HepG2 (cell line): ENCODE results near the gene PHF19. TPM values are rescaled to one million over a fixed set of nuclear protein-coding genes. Genes with fewer than 3 reads are reported as not detected.

Experiments used
- ATAC-seq: fragments of 200-7000 bp; cut with Tn5 transposase; 3 replicates; pipeline ENCODE4 v1.9.1; 2020; ENCODE audit warnings: mild to moderate bottlenecking, moderate library complexity
- BruUV-seq: library from RNA; stranded (reverse); fragments of 400-500 nt; replicated peaks from 2 replicates; lab custom pipeline; 2021; lab: Mats Ljungman, UMichigan
- CTCF ChIA-PET: fragments of 300-600 bp; formaldehyde crosslinking; extraction: SDS; loops from one replicate; lab custom pipeline; 2021; ENCODE audit warnings: low total read pairs, inconsistent platforms, low intra/inter-chr PET ratio; lab: Yijun Ruan, JAX
- POLR2A ChIA-PET: fragments of 350-600 bp; sonication (Branson Sonifier 250); formaldehyde crosslinking; loops from one replicate; lab custom pipeline; 2020; ENCODE audit warnings: antibody characterized with exemption, inconsistent platforms; lab: Yijun Ruan, JAX
- DNase-seq: peaks from one replicate; pipeline ENCODE4 v3.0.0-alpha.2; 2015; ENCODE audit warnings: low spot score
- FAIRE-seq: peaks from 3 replicates; lab custom pipeline; 2011; peaks lifted over from hg19 to GRCh38; lab: Jason Lieb, UNC
- H2AFZ ChIP-seq: one replicate; pipeline ENCODE4 v1.6.1; 2011; ENCODE audit warnings: low read length, inconsistent platforms
- H3K27ac ChIP-seq: fragments of 300-600 bp; 3 replicates; pipeline ENCODE4 v1.8.0; 2011; ENCODE audit warnings: mixed run types, mild to moderate bottlenecking, mixed read lengths, low read length, inconsistent platforms; ENCODE audit not compliant: insufficient read depth; ENCODE audit errors: extremely low read length
- H3K27me3 ChIP-seq, 2 experiments: fragments of 200-600 bp in 1 of 2; 2 replicates in 1 of 2; 3 replicates in 1 of 2; pipeline versions ENCODE4 v1.6.0 to v1.8.0; 2011; ENCODE audit warnings: low read length in 2 of 2, mild to moderate bottlenecking in 2 of 2, moderate library complexity in 2 of 2, inconsistent platforms in 1 of 2; ENCODE audit not compliant: insufficient read depth in 2 of 2, control insufficient read depth in 1 of 2
- H3K36me3 ChIP-seq, 2 experiments: fragments of 200-600 bp in 1 of 2; replicated peaks in 1 of 2; 2 replicates in 1 of 2; 3 replicates in 1 of 2; pipeline versions ENCODE4 v1.5.1 to v1.8.0; 2011; ENCODE audit warnings: low read length in 2 of 2, inconsistent platforms in 1 of 2; ENCODE audit not compliant: insufficient read depth in 2 of 2, control insufficient read depth in 1 of 2
- H3K4me1 ChIP-seq: 2 replicates; pipeline ENCODE4 v1.5.1; 2012; ENCODE audit warnings: low read length, inconsistent platforms; ENCODE audit not compliant: insufficient read depth
- H3K4me2 ChIP-seq: 2 replicates; pipeline ENCODE4 v1.6.0; 2011; ENCODE audit warnings: low read depth, low read length, inconsistent platforms
- H3K4me3 ChIP-seq, 3 experiments: fragments of 200-600 bp in 1 of 3; sonication (generic), shearing (Covaris generic) in 1 of 3; replicated peaks in 1 of 3; 2 replicates each; pipeline ENCODE4 v1.5.1; 2011 to 2016; ENCODE audit warnings: low read length in 3 of 3, inconsistent platforms in 2 of 3, low read depth in 2 of 3, mild to moderate bottlenecking in 2 of 3, control low read depth in 1 of 3, mixed read lengths in 1 of 3; ENCODE audit not compliant: insufficient read depth in 1 of 3
- H3K79me2 ChIP-seq: one replicate; pipeline ENCODE4 v1.6.1; 2011; ENCODE audit warnings: low read length, inconsistent platforms; ENCODE audit not compliant: insufficient read depth
- H3K9ac ChIP-seq: 2 replicates; pipeline ENCODE4 v1.6.0; 2011; ENCODE audit warnings: mild to moderate bottlenecking, low read depth, low read length, inconsistent platforms; ENCODE audit not compliant: insufficient read depth
- H3K9me3 ChIP-seq: 2 replicates; pipeline ENCODE4 v1.5.1; 2012; ENCODE audit warnings: mild to moderate bottlenecking, low read length
- H4K20me1 ChIP-seq: 2 replicates; pipeline ENCODE4 v1.6.0; 2011; ENCODE audit warnings: inconsistent platforms, mild to moderate bottlenecking, low read length, moderate library complexity; ENCODE audit not compliant: insufficient read depth
- ARNTL ChIP-seq: sonication (generic); formaldehyde crosslinking; IDR thresholded peaks from 2 replicates; pipeline ENCODE4 v1.4.0; 2020; ENCODE audit warnings: mild to moderate bottlenecking, missing genetic modification reagents
- MZF1 ChIP-seq: sonication (generic); formaldehyde crosslinking; IDR thresholded peaks from 2 replicates; pipeline ENCODE4 v1.8.1; 2023; ENCODE audit warnings: mild to moderate bottlenecking, missing genetic modification reagents, borderline replicate concordance
- NRL ChIP-seq: sonication (generic); formaldehyde crosslinking; IDR thresholded peaks from 2 replicates; pipeline ENCODE4 v1.5.0; 2020; ENCODE audit warnings: missing genetic modification reagents, mild to moderate bottlenecking, moderate library complexity, borderline replicate concordance
- POLR2AphosphoS2 ChIP-seq: IDR thresholded peaks from 2 replicates; pipeline ENCODE4 v1.6.1; 2011; ENCODE audit warnings: low read depth, low read length, improper control_type of control experiment
- RBM22 ChIP-seq: fragments of 200-400 bp; formaldehyde crosslinking; optimal IDR thresholded peaks from 2 replicates; pipeline ENCODE3; 2017; ENCODE audit warnings: mild to moderate bottlenecking, low read length, moderate library complexity
- SIN3A ChIP-seq: IDR thresholded peaks from 2 replicates; pipeline ENCODE4 v1.6.1; 2011; ENCODE audit warnings: low read depth, mild to moderate bottlenecking, control low read depth, low read length, borderline replicate concordance
- ZKSCAN8 ChIP-seq: IDR thresholded peaks from 2 replicates; pipeline ENCODE4 v1.6.1; 2016; ENCODE audit warnings: borderline replicate concordance, missing genetic modification reagents, missing compliant biosample characterization
- ZNF572 ChIP-seq: sonication (generic); formaldehyde crosslinking; IDR thresholded peaks from 2 replicates; pipeline ENCODE4 v1.5.1; 2020; ENCODE audit warnings: mild to moderate bottlenecking, missing genetic modification reagents
- ZNF720 ChIP-seq: sonication (generic); formaldehyde crosslinking; IDR thresholded peaks from 2 replicates; pipeline ENCODE4 v1.4.0; 2020; ENCODE audit warnings: missing genetic modification reagents
- WGBS: methylation state at CpG from one replicate; pipeline ENCODE4 v1.1.6; 2017; ENCODE audit warnings: low lambda C conversion rate; 5-methylcytosine and 5-hydroxymethylcytosine counted together
- in situ Hi-C: cut with HindIII; loops from 2 replicates; pipeline ENCODE4 v1.10.0; 2017; ENCODE audit warnings: low pct_unique_long_range_greater_than_20kb; ENCODE audit not compliant: extremely low pct_ligation_motif_present
- intact Hi-C: fragments of 100-400 bp; cut with micrococcal nuclease; formaldehyde crosslinking; loops from one replicate; pipeline ENCODE4 v1.10.0; 2022; ENCODE audit not compliant: unreplicated experiment
- polyA plus RNA-seq, 8 experiments: library from polyadenylated mRNA; depleted of rRNA in 3 of 8; stranded (reverse) in 7 of 8; unstranded in 1 of 8; fragments of >200 nt; fragmentation: Illumina TruSeq in 4 of 8; extraction: Trizol in 4 of 8; gene quantifications; 2 replicates each; pipeline versions ENCODE4 v1.2.1 to v1.2.3, GENCODE V29; 2011 to 2016; ENCODE audit warnings: low read depth in 4 of 8, missing spikeins in 1 of 8, mixed read lengths in 1 of 8; ENCODE audit not compliant: insufficient read depth in 1 of 8
- total RNA-seq, 5 experiments: library from RNA; depleted of rRNA; stranded (reverse); fragments of >200 nt; fragmentation: Illumina TruSeq; extraction: Trizol; gene quantifications; 2 replicates each; pipeline ENCODE4 v1.2.3, GENCODE V29; 2016; ENCODE audit warnings: low read depth in 1 of 5
- TF ChIP-seq, protein P1 (sequence below), 2 experiments: sonication (generic) in 1 of 2; formaldehyde crosslinking in 1 of 2; IDR thresholded peaks; 2 replicates each; pipeline versions ENCODE4 v1.4.0 to v1.6.1; 2016 to 2020; ENCODE audit warnings: borderline replicate concordance in 1 of 2, low read depth in 1 of 2, mild to moderate bottlenecking in 1 of 2, missing genetic modification reagents in 1 of 2
- TF ChIP-seq, protein P2 (sequence below): sonication (generic); formaldehyde crosslinking; IDR thresholded peaks from 2 replicates; pipeline ENCODE4 v1.4.0; 2020; ENCODE audit warnings: missing genetic modification reagents
- TF ChIP-seq, protein P3 (sequence below): sonication (generic); formaldehyde crosslinking; IDR thresholded peaks from 2 replicates; pipeline ENCODE4 v1.4.0; 2020; ENCODE audit warnings: mild to moderate bottlenecking, missing genetic modification reagents, borderline replicate concordance
- TF ChIP-seq, protein P4 (sequence below): sonication (generic); formaldehyde crosslinking; IDR thresholded peaks from 2 replicates; pipeline ENCODE4 v1.4.0; 2020; ENCODE audit warnings: mild to moderate bottlenecking, low read depth, missing genetic modification reagents

PHF19 gene
- total and polyA plus RNA-seq, 2 of the 13 experiments (the other 11 are each of a cell fraction or from before 2014, with no cell fraction given), result 29.7 to 41.3 TPM

DNA sequence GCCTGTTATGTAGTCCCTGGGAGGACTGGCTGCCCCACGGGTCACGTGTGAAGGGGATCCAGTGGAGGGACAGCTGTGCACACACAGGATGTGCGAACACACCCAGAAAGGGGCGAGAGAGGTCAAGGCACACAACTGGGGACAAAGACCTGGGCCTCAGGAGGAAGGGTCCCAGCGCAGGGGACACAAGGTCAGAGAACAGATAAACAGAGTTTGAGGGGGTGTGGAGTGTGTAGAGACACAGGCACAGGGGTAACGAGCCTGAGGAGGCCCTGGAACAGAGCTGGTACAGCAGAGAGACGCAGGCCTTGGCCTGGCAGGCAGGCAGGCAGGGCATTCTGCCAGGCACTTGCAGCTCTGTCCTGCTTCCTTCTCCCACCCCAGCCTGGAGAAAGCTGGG lies 19.5 kb downstream of the PHF19 start (continued):
- TF ChIP-seq ARNTL (CRISPR knock-in tag), result no peak
- TF ChIP-seq ZNF572, result no peak
- TF ChIP-seq MZF1 (CRISPR knock-in tag), result no peak
- no peak for TF ChIP-seq ZNF720 (CRISPR knock-in tag)
- TF ChIP-seq, protein P1, sequence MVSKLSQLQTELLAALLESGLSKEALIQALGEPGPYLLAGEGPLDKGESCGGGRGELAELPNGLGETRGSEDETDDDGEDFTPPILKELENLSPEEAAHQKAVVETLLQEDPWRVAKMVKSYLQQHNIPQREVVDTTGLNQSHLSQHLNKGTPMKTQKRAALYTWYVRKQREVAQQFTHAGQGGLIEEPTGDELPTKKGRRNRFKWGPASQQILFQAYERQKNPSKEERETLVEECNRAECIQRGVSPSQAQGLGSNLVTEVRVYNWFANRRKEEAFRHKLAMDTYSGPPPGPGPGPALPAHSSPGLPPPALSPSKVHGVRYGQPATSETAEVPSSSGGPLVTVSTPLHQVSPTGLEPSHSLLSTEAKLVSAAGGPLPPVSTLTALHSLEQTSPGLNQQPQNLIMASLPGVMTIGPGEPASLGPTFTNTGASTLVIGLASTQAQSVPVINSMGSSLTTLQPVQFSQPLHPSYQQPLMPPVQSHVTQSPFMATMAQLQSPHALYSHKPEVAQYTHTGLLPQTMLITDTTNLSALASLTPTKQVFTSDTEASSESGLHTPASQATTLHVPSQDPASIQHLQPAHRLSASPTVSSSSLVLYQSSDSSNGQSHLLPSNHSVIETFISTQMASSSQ (IDR thresholded peaks at IDR 0.05; ENCODE audit: low read depth), result no peak
- TF ChIP-seq, protein P1 (CRISPR knock-in tag; IDR thresholded peaks at IDR 0.05; ENCODE audit: borderline replicate concordance), result no peak

DNA sequence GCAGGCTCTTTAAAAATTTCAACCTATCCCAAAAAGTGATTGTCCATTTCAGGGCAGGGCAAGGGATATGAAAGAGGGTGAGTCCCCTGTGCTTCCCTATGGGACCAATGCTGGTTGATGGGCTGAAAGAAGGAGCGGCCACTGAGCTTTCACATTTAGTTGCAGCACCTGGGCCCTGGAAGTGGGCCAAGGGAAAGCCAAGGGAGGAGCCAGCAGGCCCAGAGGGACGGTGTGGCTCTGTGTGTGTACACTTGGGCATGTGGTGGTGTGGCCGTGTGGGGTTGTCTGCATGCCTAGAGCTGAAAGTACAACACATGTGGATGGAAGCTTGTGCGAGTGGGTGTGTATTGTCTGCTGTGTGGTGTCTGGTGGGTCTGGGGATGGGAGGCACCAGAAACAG lies 20.3 kb downstream of the PHF19 start:
- no peak overlapping the region for H3K9ac ChIP-seq
- no peak overlapping the region for H2AFZ ChIP-seq
- WGBS, result 87% methylated on average over 4 of the region's 4 CpGs
- H3K27ac ChIP-seq, result no peak overlapping the region
- H3K9me3 ChIP-seq, result no peaks in the 10 kb centered on the region
- intact Hi-C loops, result no loop called here
- H3K4me2 ChIP-seq, result no peak overlapping the region
- peaks cover 13% of the 10 kb centered on the region for H3K4me1 ChIP-seq
- no TSS peak for BruUV-seq
- no peaks in the 10 kb centered on the region for H3K27me3 ChIP-seq
- peaks cover 18 to 39% of the 10 kb centered on the region in 2 experiments for H3K36me3 ChIP-seq
- in situ Hi-C loops, result no loop called here
- H3K4me3 ChIP-seq, result no peak overlapping the region
- CTCF ChIA-PET, result no interaction called here
- no peaks in the 10 kb centered on the region for H3K79me2 ChIP-seq
- POLR2A ChIA-PET, result interaction anchor here (1.8 kb wide), 1 partner anchor 13 kb away, joined by 4 read pairs; no protein-coding TSS in a partner anchor
- ATAC-seq, result no peak
- no peaks in the 10 kb centered on the region for H4K20me1 ChIP-seq
- FAIRE-seq, result no peak
- DNase-seq, result no peak
- TF ChIP-seq, protein P2, sequence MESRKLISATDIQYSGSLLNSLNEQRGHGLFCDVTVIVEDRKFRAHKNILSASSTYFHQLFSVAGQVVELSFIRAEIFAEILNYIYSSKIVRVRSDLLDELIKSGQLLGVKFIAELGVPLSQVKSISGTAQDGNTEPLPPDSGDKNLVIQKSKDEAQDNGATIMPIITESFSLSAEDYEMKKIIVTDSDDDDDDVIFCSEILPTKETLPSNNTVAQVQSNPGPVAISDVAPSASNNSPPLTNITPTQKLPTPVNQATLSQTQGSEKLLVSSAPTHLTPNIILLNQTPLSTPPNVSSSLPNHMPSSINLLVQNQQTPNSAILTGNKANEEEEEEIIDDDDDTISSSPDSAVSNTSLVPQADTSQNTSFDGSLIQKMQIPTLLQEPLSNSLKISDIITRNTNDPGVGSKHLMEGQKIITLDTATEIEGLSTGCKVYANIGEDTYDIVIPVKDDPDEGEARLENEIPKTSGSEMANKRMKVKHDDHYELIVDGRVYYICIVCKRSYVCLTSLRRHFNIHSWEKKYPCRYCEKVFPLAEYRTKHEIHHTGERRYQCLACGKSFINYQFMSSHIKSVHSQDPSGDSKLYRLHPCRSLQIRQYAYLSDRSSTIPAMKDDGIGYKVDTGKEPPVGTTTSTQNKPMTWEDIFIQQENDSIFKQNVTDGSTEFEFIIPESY, result no peak
- TF ChIP-seq, protein P3, sequence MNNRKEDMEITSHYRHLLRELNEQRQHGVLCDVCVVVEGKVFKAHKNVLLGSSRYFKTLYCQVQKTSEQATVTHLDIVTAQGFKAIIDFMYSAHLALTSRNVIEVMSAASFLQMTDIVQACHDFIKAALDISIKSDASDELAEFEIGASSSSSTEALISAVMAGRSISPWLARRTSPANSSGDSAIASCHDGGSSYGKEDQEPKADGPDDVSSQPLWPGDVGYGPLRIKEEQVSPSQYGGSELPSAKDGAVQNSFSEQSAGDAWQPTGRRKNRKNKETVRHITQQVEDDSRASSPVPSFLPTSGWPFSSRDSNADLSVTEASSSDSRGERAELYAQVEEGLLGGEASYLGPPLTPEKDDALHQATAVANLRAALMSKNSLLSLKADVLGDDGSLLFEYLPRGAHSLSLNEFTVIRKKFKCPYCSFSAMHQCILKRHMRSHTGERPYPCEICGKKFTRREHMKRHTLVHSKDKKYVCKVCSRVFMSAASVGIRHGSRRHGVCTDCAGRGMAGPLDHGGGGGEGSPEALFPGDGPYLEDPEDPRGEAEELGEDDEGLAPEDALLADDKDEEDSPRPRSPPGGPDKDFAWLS (CRISPR knock-in tag), result no peak
- TF ChIP-seq NRL, result no peak
- TF ChIP-seq SIN3A, result no peak
- TF ChIP-seq RBM22, result no peak
- no peak for TF ChIP-seq ZKSCAN8 (CRISPR knock-in tag)
- no peak for TF ChIP-seq POLR2AphosphoS2
- TF ChIP-seq, protein P4, sequence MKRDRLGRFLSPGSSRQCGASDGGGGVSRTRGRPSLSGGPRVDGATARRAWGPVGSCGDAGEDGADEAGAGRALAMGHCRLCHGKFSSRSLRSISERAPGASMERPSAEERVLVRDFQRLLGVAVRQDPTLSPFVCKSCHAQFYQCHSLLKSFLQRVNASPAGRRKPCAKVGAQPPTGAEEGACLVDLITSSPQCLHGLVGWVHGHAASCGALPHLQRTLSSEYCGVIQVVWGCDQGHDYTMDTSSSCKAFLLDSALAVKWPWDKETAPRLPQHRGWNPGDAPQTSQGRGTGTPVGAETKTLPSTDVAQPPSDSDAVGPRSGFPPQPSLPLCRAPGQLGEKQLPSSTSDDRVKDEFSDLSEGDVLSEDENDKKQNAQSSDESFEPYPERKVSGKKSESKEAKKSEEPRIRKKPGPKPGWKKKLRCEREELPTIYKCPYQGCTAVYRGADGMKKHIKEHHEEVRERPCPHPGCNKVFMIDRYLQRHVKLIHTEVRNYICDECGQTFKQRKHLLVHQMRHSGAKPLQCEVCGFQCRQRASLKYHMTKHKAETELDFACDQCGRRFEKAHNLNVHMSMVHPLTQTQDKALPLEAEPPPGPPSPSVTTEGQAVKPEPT (CRISPR knock-in tag), result no peak
